Suprapubic skin (tissue), 4 donors: Measurements from ENCODE around the gene PRTG.

ENCODE experiments used
- EP300 ChIP-seq: sonication (generic); formaldehyde crosslinking; IDR thresholded peaks from one replicate; pipeline ENCODE4 v1.6.1; 2017; ENCODE audit warnings: antibody characterized with exemption
- POLR2A ChIP-seq, 2 donors: fragments of 450-650 bp; IDR thresholded peaks; one replicate each; pipeline ENCODE4 v1.6.1; 2017; ENCODE audit warnings: antibody characterized with exemption in 2 of 2, mild to moderate bottlenecking in 2 of 2, moderate library complexity in 2 of 2
- POLR2AphosphoS5 ChIP-seq, 3 donors: sonication (generic); formaldehyde crosslinking; IDR thresholded peaks; one replicate each; pipeline ENCODE4 v1.6.1; 2017; ENCODE audit warnings: antibody characterized with exemption in 3 of 3
- TF ChIP-seq, protein P1 (sequence below), 2 donors: fragments of 200-600 bp in 1 of 2; fragments of 450-650 bp in 1 of 2; sonication (generic) in 1 of 2; IDR thresholded peaks; one replicate each; pipeline ENCODE4 v1.5.1; 2016 to 2019; ENCODE audit warnings: antibody characterized with exemption in 2 of 2, mild to moderate bottlenecking in 1 of 2, moderate library complexity in 1 of 2

- TF ChIP-seq POLR2A (IDR thresholded peaks at IDR 0.05): no peak
- TF ChIP-seq, protein P1, sequence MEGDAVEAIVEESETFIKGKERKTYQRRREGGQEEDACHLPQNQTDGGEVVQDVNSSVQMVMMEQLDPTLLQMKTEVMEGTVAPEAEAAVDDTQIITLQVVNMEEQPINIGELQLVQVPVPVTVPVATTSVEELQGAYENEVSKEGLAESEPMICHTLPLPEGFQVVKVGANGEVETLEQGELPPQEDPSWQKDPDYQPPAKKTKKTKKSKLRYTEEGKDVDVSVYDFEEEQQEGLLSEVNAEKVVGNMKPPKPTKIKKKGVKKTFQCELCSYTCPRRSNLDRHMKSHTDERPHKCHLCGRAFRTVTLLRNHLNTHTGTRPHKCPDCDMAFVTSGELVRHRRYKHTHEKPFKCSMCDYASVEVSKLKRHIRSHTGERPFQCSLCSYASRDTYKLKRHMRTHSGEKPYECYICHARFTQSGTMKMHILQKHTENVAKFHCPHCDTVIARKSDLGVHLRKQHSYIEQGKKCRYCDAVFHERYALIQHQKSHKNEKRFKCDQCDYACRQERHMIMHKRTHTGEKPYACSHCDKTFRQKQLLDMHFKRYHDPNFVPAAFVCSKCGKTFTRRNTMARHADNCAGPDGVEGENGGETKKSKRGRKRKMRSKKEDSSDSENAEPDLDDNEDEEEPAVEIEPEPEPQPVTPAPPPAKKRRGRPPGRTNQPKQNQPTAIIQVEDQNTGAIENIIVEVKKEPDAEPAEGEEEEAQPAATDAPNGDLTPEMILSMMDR (IDR thresholded peaks at IDR 0.05): no peak
- no peak for TF ChIP-seq POLR2AphosphoS5 (IDR thresholded peaks at IDR 0.05)
- TF ChIP-seq EP300: no peak
Observed at GRCh38 chr15:55784286-55784685, 41.3 kb upstream of the PRTG start.
